ENCODE measurements around the gene HLA-G.

- no peak for TF ChIP-seq CTCF (IDR thresholded peaks at IDR 0.05)
- TF ChIP-seq EP300 (IDR thresholded peaks at IDR 0.05) = no peak
- no peak for TF ChIP-seq POLR2A (IDR thresholded peaks at IDR 0.05)
- TF ChIP-seq POLR2AphosphoS5 (IDR thresholded peaks at IDR 0.05) = no peak
These were observed 12.3 kb downstream of the HLA-G start for GRCh38 chr6:29839917-29840316.
